Limb (tissue), 2 donors: Measurements from ENCODE around the gene GAST.
A peak's percentile ranks its signal among the peaks of the same experiment; 100 is the strongest.
"Not testable (repeated sequence)": the region's sequence is repeated elsewhere in the genome, so short reads cannot be mapped to it uniquely, and the experiment has no call there.

Experiments used
- DNase-seq, 2 donors: peaks; one replicate each; pipeline ENCODE4 v3.0.0-alpha.2; 2016; ENCODE audit errors: extremely low spot score in 2 of 2

The GAST gene

DNA sequence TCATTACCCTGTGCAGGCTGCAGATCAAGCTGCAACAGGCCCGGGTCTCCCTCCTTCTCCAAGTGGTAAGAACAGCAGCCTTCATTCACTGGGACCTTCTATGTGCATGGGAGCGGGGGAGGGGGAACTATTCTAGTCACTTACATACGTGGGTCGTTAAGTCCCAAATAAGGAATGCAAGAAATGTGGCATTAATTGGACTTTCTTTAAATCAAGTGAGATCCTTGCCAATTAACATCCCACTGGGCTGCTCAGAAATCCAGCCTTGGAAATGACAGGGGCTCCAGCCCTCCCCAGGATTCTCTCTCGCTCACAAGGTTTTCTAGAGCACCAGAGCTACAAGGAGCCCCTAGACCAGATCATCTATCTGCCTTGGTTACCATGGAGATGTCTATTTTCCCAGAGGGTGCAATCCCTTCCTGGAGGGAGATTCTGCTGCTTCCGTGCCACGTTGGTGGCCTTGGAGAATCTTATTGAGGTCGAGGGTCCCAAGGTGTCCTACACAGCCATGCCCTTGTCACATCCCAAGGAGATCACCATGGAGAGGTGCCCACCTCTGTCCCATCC, 28.6 kb upstream of the GAST start:
- DNase-seq = no peak

DNA sequence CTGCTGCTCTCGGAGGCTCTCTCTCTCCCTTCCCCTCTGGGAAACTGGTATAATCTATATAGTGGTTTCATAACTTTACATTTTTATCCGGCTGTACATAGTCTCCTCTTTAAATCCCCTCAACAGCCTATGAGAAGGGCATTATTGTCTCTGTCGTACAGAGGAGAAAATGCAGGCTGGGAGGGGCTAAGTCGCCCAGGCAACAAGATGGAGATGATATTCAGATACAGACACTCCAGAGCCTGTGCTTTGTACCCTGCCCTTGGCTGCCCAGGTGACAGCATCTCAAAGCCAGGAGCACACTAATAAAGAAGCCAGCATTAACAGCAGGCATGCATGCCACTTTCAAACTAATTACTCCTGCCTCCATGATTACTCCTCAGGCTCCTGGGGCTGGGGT, 28.1 kb upstream of the GAST start:
- no peak for DNase-seq

DNA sequence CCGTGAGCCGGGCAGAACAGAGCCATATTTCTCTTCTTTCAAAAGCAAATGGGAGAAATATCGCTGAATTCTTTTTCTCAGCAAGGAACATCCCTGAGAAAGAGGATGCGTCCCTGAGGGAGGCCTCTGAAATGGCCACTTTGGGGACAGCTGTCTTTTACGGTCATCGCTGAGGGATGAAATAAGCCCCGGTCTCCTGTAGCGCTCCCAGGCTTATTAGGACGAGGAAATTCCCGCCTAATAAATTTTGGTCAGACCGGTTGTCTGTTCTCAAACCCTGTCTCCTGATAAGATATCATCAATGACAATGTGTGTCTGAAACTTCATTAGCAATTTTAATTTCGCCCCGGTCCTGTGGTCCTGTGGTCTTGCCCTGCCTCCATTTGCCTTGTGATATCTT, 26.4 kb upstream of the GAST start:
- not testable (repeated sequence) for DNase-seq

DNA sequence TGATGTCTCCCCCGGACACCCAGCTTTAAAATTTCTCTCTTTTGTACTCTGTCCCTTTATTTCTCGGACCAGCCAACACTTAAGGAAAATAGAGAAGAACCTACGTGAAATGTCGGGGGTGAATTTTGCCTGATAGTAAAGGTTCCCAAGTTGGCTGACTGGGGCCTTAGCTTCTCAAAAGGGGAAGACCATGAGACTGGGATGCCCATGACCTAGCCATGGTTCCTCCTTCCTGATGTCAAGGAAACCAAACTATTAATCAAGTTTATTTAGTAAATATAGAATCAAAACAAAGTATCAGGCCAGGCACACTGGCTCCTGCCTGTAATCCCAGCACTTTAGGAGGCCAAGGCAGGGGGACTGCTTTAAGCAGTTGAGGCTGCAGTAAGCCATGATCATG, 25.9 kb upstream of the GAST start:
- no peak for DNase-seq

DNA sequence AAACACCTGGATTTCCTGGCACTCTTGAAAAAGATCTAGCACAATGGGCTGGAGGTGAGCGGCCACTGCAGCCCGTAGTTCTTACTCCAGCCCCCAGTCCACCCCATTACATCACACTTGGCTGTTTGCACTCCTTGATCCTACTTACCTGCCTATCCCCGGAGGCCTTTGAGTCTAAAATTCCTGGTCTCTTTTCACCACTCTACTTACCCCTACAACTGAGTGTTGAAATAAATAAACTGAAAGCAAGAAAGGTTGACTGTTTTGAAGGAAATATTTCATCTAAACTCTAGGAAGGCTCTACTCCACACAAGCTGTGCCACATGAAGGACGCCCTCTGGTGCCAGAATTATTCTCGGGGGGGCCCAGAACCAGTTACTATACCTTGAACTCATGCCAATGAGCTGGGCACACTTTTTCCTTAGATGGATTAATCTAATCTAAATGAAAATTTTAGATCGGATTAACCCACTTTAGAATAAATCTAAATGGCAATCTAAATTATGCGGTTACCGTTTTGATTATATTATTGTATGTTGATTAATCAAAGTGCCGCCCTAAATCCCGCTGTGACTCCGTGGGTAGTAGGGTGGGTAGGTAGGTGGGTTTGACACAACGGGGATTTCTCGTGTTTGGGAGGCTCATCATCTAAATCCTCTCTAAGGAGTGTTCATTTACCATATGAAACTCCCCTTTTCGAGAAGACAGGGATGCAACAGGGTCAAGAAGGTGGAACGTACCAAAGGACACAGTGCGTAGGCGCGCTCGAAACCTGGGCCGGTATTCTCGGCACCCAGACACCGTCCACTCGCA, 24.1 kb upstream of the GAST start:
- DNase-seq = peak in 1 of 2 donors; percentile 59

DNA sequence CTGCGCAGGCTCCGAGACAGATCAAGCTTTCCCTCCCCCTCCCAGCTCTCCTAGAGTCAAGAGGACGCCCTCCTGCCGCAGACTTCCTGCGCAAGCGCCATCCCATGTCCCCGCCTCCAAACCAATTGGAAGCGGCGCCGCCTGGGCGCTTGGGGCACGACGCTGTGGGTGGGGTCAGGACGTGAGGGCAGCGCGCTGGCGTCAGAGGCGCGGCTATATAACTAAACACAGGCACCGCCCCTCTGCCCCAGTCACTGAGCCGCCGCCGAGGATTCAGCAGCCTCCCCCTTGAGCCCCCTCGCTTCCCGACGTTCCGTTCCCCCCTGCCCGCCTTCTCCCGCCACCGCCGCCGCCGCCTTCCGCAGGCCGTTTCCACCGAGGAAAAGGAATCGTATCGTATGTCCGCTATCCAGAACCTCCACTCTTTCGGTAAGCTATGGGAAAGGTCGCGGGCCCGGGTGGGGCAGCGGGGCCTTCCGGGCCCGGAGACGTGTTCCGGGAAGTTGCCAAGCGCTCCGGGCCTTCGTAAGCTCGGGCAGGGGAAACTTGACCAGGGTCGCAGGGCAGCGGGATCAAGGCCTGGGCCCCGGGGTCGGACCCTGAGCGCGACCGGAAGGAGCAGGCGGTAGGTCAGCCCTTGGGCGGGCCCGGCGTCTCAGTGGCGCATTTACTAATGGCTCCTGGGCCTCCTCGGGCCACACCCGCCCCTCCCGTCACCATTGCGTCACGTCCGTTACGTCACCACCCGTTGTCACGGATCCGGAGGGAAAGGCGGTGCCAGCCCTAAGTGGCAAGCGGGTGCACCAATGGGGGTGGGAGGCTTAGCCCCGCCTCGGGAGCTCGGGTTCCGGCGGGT, 23.3 kb upstream of the GAST start, which contains the start of gene EIF1:
Gene EIF1 (plus strand): TSS at position 245 of the 856 bp plus-strand sequence. CDS start 154 bp downstream, at position 399.
- DNase-seq = peak; percentile 99 to 100

DNA sequence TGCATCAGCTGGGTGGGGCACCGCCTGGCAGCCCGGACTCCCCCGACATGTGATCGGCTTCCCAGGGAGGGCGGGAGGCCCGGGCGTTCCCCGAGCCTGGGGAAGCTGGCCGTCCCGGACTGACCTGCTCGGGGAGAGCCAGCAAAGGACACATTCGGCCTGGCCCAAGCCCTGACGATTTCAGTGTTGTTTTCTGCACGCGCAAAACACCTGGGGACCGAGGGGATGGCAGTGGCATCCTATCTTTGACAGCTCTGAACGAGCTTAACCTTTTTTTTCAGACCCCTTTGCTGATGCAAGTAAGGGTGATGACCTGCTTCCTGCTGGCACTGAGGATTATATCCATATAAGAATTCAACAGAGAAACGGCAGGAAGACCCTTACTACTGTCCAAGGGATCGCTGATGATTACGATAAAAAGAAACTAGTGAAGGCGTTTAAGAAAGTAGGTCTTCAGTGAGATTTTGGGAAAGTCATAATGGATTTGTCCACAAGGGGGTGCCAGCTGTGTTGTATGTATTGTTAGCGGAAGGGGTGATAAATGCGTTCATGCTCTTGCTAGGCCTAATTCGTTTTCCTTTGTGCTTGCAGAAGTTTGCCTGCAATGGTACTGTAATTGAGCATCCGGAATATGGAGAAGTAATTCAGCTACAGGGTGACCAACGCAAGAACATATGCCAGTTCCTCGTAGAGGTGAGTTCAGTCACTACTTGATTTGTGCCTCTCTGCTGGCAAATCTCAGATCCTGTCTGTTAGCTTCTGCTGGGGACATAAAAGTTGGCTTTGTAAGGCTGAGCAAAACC, 22.4 kb upstream of the GAST start:
- peak in 1 of 2 donors; percentile 44 for DNase-seq

DNA sequence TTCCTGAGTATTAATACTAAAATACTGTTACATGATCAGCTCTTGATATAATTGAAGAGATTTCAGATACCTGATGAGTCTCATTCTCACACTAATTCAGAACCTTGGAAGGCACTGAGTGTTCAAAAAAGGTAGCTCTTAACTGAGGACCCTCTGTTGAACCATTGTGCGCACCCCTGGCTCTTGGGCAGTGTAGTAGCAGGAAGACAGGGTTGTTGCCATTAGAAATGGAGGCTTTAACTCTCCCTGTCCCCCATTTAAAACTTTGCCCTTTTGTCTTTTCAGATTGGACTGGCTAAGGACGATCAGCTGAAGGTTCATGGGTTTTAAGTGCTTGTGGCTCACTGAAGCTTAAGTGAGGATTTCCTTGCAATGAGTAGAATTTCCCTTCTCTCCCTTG, 21.6 kb upstream of the GAST start:
- DNase-seq = no peak

DNA sequence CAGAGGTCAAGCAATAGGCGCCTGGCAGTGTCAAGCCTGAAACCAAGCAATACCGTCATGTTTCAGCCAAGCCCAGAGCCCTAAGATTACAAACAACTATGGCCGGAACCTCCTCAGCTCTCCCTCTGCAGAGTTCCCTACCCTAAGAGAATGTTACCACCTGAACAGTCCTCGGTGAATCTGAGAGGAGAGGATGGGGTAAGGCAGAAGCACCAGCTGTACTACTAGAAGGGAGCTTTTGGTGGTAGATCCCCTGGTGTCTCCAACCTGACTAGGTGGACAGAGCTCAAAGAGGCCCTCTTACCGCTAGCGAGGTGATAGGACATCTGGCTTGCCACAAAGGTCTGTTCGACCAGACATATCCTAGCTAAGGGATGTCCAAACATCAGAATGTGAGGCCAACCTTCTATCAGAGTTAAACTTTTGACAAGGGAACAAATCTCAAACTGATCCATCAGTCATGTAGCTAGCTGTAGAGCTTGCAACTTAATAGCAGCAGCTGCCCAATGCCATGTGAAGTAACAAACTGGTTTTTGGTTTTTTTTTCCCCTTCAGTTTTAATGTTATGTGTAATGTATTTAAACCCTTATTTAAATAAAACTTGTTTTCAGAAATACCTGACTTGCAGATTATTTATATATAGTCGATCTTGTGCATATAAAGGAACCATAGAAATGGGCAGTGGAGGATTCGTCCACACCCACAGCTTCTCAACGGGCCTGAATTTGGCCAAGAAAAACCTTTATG, 20.9 kb upstream of the GAST start:
- no peak for DNase-seq

DNA sequence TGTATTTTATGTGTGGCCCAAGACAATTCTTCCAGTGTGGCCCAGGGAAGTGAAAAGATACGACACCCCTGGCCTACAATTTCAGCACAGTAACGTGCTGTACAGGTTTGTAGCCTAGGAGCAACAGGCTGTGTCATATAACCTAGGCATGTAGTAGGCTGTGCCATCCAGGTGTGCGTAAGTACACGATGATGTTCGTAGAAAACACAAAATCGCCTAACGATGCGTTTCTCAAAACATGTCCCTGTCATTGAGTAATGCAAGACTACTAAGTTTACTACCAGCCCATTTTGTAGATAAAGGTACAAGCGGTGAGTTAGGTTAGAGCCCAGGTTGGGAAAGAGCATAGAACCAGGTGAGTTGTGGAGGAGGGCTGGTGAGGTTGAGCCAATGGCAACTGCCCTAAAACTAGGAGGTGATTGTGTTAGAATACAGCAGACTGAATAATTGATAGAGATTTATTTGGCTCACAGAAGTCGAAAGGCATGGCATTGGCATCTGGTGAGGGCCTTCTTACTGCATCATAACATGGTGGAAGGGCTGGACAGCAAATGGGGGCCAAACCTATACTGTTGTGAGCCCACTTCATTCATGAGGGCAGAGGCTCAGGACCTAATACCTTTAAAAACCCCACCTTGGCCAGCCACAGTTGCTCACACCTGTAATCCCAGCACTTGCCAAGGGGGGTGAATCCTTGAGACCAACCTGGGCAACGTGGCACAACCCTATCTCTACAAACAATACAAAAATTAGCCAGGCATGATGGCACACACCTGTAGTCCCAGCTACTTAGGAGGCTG, 19.2 kb upstream of the GAST start:
- no peak for DNase-seq

DNA sequence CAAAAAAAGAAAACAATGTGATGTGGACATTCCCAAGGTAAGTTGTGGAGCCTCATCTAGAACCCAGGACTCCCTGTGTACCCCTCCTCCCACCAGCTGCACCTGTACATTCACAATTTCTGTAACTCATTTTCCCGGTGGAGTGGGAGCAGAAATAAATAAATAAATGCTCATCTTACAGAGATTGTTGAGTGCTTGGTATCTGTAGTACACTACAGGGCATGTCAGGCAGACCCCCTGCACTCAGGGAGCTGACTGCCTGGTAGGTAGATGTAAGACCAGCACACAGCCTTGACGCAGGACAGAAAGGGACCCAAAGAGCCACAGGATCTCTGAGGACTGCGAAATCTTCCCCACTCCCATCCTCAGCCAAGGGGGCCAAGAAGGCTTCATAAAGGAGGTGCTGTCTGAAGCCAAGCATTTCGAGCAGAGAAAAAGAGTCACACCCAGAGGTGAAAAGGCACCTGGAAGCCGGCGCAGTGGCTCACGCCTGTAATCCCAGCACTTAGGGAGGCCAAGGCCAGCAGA, 16.9 kb upstream of the GAST start:
- DNase-seq = no peak

DNA sequence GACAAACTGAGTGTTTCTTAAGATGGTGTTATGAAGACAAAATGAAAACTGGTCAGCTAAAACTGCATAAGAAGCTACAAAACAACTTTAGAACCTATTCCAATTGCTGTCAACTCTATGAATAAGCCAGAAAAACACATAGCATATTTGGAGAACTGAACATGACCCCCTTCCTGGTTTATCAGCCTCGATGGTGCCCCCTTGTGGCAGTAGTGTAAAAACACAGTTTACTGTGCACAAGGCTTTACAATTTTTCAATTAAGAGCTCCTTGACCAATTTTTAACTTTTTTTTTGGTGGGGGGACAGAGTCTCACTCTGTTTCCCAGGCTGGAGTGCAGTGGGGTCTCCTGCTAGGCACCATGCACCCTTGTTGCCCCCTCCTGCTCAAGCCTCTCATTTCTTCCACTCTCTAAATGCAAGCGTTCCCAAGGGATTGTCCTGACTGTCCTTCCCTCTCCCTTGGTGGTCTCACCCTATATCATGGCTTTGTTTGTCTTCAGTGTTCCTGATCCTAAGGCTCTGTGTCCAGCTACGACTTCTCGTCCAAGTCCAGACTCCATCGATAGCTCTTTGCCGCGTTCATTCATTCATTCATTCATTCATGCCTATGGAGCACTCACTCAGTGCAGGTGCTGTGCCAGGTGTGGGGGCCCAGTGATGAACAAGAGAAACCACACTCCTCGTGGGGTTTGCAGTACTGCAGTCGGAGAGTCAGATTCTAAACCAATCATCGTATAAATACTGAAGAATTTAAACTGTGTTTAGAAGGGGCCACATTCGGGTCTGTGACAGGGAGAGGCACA, 16.0 kb upstream of the GAST start:
- peak; percentile 67 to 89 for DNase-seq

DNA sequence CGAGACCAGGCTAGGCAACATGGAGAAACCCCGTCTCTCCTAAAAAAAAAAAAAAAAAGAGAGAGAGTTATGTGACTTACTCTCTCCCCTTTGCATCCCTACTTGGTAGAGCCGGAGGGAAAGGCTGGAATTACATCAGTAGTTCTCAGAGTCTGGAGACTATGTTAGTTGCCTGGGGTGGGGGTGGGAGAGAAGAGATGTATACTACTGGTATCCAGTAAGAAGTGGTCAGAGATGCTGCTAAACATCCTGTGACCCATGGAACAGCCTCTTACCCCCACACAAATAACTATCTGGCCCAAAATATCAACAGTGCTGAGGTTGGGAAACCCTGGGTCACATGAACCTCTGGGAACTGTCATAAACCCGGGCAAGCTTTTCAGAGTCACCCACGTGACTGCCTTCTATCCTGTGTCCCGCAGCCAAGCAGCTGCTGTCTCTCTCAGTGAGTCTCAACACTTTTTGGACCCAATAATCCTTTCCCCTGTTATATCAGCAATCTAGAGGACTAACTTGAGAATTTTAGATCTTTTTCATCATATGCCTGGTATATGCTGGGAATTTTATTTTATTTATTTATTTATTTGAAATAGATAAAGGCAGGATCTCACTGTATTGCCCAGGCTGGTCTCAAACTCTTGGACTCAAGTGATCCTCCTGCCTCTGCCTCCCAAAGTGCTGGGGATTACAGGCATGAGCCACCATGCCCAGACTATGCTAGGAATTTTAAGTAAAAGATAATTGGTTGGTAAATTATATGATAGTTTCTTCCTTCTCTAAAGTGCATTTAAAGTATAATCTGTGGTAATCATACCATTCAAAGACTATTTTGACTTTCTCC, 14.8 kb upstream of the GAST start:
- DNase-seq = no peak

DNA sequence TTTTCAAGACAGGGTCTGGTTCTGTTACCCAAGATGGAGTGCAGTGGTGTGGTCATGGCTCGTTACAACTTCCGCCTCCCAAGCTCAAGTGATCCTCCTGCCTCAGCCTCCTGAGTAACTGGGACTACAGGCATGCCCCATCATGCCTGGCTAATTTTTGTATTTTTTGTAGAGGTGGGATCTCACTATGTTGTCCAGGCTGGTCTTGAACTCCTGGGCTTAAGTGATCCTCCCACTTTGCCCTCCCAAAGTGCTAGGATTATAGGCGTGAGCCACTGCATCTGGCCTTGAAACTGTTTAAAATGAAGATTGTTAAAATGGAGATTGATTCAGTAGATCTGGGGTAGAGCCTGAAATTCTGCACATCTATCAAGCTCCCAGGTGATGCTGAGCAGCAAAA, 11.3 kb upstream of the GAST start:
- DNase-seq = not testable (repeated sequence)

DNA sequence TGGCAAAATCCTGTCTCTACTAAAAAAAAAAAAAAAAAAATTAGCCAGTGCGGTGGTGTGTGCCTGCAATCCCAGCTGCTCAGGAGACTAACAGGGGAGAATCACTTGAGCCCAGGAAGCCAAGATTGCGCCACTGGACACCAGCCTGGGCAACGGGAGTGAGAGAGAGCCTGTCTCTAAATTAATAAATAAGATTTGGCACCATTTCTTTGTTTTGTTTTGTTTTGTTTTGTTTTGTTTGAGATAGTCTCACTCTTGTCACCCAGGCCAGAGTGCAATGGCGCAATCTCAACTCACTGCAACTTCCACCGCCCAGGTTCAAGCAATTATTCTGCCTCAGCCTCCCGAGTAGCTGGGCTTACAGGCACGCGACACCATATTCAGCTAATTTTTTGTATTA, 9.4 kb upstream of the GAST start:
- no peak for DNase-seq

DNA sequence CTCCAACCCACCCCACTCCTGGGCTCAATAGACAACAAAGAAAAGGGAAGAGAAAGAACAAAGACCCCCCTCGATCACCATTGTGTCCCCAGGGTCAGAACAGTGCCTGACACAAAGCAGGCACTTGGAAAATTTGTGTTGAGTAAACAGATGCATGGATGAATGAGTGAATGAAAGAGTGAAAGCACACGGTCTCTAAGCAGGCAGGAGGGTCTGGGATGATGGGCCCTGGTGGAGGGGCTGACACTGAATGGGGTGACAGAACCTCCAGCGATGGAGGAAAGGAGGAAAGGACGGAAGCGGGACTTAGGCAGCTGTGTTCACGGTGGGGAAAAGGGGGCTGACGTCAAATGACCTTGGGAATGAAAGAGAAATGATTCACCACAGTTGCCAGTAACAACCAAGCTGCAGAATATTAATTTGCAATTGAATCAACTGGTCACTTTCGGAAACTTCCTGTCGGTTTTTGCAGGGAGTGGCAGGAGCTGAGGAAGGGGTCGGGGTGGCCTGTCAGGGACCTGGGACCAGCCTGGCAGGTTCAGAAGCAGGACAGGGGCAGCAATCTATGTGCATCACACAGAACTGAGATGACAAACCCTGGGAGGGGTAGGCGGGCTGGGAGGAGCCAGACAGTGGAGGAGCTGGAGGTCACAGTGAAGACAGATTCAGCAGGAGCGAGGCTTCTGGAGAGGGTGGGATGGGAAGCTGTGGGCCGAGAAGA, 6.7 kb upstream of the GAST start:
- no peak for DNase-seq
